GM21825 (cell line): ENCODE measurements around the gene GSTM4.
"Not testable (repeated sequence)": the region's sequence is repeated elsewhere in the genome, so short reads cannot be mapped to it uniquely, and the experiment has no call there.

ENCODE experiments used
- ATAC-seq: cut with Tn5 transposase; IDR thresholded peaks from one replicate; pipeline ENCODE4 v1.9.1; 2021; ENCODE audit warnings: mild to moderate bottlenecking, moderate library complexity; ENCODE audit not compliant: unreplicated experiment

GSTM4 gene

GRCh38 chr1:109695138-109695537 lies 39.2 kb downstream of the GSTM4 start:
- ATAC-seq: not testable (repeated sequence)

- no peak for ATAC-seq
Measured at GRCh38 chr1:109697066-109697465, 41.2 kb downstream of the GSTM4 start.

- not testable (repeated sequence) for ATAC-seq
Measured at GRCh38 chr1:109697861-109698260, 42.0 kb downstream of the GSTM4 start.

- ATAC-seq: not testable (repeated sequence)
Measured at GRCh38 chr1:109702940-109703339, 47.0 kb downstream of the GSTM4 start.

- ATAC-seq: no peak
Measured at GRCh38 chr1:109704173-109704572, 48.3 kb downstream of the GSTM4 start.

- no peak for ATAC-seq
Measured at GRCh38 chr1:109705411-109705810, 49.5 kb downstream of the GSTM4 start.

- not testable (repeated sequence) for ATAC-seq
Measured at GRCh38 chr1:109708949-109709348, 53.0 kb downstream of the GSTM4 start.

- not testable (repeated sequence) for ATAC-seq
Measured at GRCh38 chr1:109709822-109710221, 53.9 kb downstream of the GSTM4 start.
